DMS 273 (cell line): ENCODE measurements around the gene GPR146.
"Not testable (repeated sequence)": the region's sequence is repeated elsewhere in the genome, so short reads cannot be mapped to it uniquely, and the experiment has no call there.

Experiments
- DNase-seq: peaks from one replicate; lab custom pipeline; 2025; ENCODE audit not compliant: unreplicated experiment; lab: John Stamatoyannopoulos, UW

Gene GPR146

GRCh38 chr7:1044189-1045068 lies at the start of gene GPR146:
GPR146 (plus strand) TSS chr7:1044546; CDS start chr7:1057516, 12,970 bp downstream.
- peak; percentile 99 for DNase-seq

- DNase-seq: no peak
Observed at GRCh38 chr7:994592-995308, 49.6 kb upstream of the GPR146 start.

- DNase-seq: no peak
Observed at GRCh38 chr7:995571-995970, 48.8 kb upstream of the GPR146 start.

GRCh38 chr7:996079-996872 lies 48.1 kb upstream of the GPR146 start:
- DNase-seq: no peak

GRCh38 chr7:997404-998395 lies 46.6 kb upstream of the GPR146 start:
- DNase-seq: peak; percentile 58

DNA sequence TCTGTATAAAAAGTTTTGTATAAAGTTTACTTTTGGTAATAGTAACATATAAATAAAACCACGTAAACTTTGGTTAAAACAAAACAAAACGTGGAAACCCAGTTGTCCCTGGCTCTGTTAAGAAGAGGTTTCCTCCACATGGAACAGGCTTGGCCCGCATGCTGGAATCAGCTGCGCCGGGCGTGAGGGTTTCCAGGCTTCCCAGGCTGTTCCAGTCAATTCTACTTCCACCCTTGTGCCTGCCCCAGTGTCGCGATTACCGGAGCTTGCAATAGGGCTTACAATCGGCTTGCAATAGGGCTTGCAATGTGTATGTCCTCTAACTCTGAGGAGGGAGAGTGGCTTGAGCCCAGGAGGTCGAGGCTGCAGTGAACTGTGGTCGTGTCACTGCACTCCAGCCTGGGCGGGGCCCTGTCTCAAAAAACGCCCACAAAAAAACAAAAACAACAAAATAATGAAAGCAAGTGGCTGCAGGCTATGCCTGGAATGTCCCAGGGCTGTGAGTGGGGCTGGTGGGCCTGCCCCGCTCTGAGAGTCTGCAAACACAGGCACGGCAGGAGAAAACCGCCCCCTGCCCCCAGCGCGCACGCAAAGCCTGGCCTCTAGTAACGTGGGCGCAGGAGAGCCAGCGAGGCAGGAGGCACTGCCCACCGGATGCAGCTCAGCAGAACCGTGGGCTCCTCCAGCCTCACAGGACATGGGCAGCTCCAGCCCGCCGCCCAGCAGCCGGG lies 45.0 kb upstream of the GPR146 start:
- no peak for DNase-seq

DNA sequence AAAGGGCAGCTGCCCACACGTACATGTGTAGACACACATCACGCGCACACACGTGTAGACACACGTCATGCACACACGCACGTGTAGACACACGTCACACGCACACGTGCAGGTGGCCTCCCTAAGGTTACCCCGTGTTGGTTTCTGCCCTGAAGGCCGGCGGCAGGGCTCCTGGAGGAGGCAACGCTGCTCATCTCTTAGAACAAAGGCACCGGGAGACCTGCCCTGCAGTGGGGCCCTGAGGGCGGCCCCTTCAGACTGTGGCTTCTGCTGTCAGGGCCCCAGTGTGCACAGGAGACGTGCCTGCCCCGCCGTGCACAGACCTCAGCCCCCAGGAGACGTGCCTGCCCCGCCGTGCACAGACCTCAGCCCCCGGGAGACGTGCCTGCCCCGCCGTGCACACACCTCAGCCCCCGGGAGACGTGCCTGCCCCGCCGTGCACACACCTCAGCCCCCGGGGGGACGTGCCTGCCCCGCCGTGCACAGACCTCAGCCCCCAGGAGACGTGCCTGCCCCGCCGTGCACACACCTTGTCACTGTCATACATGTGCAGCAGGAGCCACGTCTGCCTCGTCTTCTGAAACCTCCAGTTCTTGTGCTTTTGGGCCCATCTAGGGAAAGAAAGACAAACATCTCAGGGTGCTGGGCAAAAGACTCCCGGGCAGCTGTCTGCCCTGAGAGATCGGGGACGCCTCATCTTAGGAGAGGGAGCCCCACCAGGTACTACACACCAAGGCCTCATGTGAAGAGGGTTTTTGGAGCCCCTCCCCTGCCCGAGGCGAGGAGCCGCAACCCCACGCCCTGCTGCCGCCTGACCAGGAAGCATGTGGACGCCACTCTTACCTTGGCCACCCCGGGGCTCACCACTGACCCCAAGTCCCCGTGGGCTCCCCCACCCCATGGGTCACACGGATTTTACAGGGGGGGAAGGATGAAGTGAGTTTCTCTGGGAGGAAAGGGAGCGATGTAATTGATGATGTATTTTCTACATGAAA lies 44.1 kb upstream of the GPR146 start:
- DNase-seq: no peak

DNA sequence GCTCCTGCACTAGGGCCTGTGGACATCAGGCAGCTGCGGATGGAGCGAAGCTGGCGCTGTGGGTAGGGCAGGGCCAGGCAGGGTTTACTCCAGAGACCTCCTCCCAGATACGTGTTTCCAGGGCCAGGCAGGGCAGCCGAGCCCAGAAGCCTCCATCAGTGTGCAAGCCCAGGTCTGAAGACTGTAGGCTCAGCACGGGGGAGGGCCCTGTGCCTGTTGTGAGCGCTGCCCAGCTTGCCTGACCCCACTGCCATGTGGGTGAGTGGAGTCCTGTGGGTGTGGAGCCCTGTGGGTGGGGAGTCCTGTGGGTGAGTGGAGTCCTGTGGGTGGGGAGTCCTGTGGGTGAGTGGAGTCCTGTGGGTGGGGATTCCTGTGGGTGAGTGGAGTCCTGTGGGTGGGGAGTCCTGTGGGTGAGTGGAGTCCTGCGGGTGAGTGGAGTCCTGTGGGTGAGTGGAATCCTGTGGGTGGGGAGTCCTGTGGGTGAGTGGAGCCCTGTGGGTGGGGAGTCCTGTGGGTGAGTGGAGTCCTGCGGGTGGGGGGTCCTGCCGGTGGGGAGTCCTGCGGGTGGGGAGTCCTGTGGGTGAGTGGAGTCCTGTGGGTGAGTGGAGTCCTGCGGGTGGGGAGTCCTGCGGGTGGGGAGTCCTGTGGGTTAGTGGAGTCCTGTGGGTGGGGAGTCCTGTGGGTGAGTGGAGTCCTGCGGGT lies 43.1 kb upstream of the GPR146 start:
- DNase-seq: peak; percentile 73

DNA sequence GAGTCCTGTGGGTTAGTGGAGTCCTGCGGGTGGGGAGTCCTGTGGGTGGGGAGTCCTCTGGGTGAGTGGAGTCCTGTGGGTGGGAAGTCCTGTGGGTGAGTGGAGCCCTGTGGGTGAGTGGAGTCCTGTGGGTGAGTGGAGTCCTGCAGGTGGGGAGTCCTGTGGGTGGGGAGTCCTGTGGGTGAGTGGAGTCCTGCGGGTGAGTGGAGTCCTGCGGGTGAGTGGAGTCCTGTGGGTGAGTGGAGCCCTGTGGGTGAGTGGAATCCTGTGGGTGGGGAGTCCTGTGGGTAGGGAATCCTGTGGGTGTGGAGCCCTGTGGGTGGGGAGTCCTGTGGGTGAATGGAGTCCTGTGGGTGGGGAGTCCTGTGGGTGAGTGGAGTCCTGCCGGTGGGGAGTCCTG lies 42.3 kb upstream of the GPR146 start:
- not testable (repeated sequence) for DNase-seq

DNA sequence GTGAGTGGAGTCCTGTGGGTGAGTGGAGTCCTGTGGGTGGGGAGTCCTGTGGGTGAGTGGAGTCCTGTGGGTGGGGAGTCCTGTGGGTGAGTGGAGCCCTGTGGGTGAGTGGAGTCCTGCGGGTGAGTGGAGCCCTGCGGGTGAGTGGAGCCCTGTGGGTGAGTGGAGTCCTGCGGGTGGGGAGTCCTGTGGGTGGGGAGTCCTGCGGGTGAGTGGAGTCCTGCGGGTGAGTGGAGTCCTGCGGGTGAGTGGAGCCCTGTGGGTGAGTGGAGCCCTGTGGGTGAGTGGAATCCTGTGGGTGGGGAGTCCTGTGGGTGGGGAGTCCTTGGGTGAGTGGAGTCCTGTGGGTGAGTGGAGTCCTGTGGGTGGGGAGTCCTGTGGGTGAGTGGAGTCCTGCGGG lies 41.9 kb upstream of the GPR146 start:
- DNase-seq: not testable (repeated sequence)

- DNase-seq: no peak
Observed at GRCh38 chr7:1004018-1004852, 40.1 kb upstream of the GPR146 start.

GRCh38 chr7:1005303-1005702 lies 39.0 kb upstream of the GPR146 start:
- DNase-seq: no peak

- DNase-seq: no peak
Observed at GRCh38 chr7:1007901-1008300, 36.4 kb upstream of the GPR146 start.

DNA sequence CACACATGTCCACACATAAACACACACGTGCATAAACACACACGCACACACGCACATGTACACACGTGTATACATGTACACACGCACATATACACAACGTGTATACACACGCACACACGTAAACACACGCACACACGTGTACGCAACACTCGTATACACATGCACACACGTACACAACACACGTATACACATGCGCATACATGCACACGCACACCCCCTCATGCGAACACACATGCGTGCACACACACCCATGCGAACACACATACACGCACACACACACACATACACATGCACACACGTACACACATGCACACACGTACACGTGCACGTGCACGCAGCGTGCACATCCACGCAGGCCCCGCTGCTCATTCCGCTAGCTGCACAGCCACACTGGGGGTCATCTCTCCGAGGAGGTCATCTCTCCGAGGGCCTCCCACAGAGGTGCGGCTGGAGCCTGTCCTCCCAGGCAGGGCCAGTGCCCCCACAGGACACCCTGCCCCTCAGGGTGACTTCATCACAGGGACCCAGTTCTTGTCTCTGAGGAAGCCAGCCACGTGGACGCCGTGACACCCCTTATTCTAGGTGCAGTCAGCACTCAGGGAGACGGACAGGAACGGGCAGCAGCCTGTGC lies 35.5 kb upstream of the GPR146 start:
- no peak for DNase-seq

DNA sequence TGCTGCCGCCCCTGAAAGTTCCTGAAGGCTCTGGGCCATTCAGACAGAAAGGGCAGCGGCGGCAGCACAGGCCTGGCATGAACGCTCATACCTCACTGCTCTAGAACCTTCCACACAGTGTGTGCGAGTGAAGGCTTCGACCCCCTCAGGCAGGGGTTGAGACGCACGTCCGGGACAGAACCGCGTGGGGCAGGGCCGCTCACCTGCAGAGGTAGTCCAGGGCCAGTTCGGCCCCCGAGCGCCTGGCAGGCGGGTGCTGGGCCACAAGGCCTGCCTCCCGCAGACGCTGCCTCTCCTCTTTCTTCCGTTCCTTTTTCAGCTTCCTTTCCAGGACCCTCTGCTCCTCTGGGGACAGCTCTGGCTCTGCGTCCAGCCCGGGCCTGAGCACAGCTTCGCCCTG lies 34.6 kb upstream of the GPR146 start:
- DNase-seq: no peak

- no peak for DNase-seq
Observed at GRCh38 chr7:1010226-1010625, 34.1 kb upstream of the GPR146 start.
